Transverse colon (tissue), 3 donors: ENCODE data around the gene SMAD2.

Experiments
- CTCF ChIP-seq, 5 experiments: fragments of 200-600 bp in 3 of 5; fragments of 450-650 bp in 2 of 5; sonication (generic) in 3 of 5; IDR thresholded peaks; 1 replicate in 2 of 5; 2 replicates in 3 of 5; pipeline ENCODE4 v1.5.1; 2016 to 2017; ENCODE audit warnings: antibody characterized with exemption in 5 of 5, inconsistent platforms in 3 of 5, mild to moderate bottlenecking in 2 of 5, moderate library complexity in 1 of 5
- POLR2A ChIP-seq: fragments of 450-650 bp; IDR thresholded peaks from one replicate; pipeline ENCODE4 v1.6.1; 2016; ENCODE audit warnings: antibody characterized with exemption, mild to moderate bottlenecking, moderate library complexity

- TF ChIP-seq POLR2A (no peak), CTCF (IDR thresholded peaks at IDR 0.05) (no peak)
Measured at GRCh38 chr18:47895565-47896250, 34.8 kb downstream of the SMAD2 start.
